Thyroid gland (tissue), 4 donors: Measurements from ENCODE around the gene GGT6.

ENCODE experiments used
- POLR2A ChIP-seq, 2 donors: fragments of 450-650 bp; IDR thresholded peaks; one replicate each; pipeline ENCODE4 v1.6.1; 2017; ENCODE audit warnings: antibody characterized with exemption in 2 of 2, mild to moderate bottlenecking in 2 of 2, moderate library complexity in 1 of 2
- TF ChIP-seq, protein P1 (sequence below), 6 experiments: fragments of 200-600 bp in 3 of 6; fragments of 450-650 bp in 3 of 6; sonication (generic) in 3 of 6; IDR thresholded peaks; one replicate each; pipeline ENCODE4 v1.5.1; 2016 to 2019; ENCODE audit warnings: antibody characterized with exemption in 6 of 6, mild to moderate bottlenecking in 2 of 6, inconsistent platforms in 1 of 6, moderate library complexity in 1 of 6

DNA sequence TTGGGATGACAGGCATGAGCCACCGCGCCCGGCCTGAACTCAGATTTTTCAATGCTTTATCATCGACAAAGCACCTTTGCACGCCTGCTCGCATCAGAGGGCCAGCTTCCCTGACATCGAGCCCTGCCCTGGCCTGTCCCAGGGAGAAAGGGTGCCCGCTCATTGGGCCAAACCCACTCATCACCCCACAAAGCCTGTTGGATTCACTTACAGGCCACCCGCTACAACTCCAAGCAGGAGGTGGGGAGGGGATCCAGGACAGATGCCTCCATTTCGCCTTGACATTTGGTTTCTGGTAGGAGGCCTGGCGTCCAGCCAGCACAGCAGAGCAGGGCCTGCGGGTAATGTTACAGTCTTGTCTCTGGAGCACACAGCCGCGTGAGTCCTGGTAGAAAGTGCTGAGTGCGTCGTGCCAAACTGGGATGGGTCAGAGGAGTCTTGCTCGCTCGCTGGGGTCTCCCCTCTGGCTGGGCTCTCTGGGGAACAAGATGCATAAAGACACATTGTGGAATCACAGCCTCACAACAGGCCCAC is 43.8 kb upstream of the GGT6 start:
- TF ChIP-seq, protein P1, sequence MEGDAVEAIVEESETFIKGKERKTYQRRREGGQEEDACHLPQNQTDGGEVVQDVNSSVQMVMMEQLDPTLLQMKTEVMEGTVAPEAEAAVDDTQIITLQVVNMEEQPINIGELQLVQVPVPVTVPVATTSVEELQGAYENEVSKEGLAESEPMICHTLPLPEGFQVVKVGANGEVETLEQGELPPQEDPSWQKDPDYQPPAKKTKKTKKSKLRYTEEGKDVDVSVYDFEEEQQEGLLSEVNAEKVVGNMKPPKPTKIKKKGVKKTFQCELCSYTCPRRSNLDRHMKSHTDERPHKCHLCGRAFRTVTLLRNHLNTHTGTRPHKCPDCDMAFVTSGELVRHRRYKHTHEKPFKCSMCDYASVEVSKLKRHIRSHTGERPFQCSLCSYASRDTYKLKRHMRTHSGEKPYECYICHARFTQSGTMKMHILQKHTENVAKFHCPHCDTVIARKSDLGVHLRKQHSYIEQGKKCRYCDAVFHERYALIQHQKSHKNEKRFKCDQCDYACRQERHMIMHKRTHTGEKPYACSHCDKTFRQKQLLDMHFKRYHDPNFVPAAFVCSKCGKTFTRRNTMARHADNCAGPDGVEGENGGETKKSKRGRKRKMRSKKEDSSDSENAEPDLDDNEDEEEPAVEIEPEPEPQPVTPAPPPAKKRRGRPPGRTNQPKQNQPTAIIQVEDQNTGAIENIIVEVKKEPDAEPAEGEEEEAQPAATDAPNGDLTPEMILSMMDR (IDR thresholded peaks at IDR 0.05): no peak
- TF ChIP-seq POLR2A (IDR thresholded peaks at IDR 0.05): no peak
